Activated CD4-positive, alpha-beta T cell treated with anti-CD3 and anti-CD28 coated beads, Interleukin-2, Interleukin-4, amounts not matched to agents 100 ng/mL and 50 ng/mL, durations not matched to agents 16 hours and 8 hours (primary cell): ENCODE measurements around the gene SEMA6A.
"Not testable (repeated sequence)": the region's sequence is repeated elsewhere in the genome, so short reads cannot be mapped to it uniquely, and the experiment has no call there.

Source experiments
- DNase-seq: peaks from one replicate; pipeline ENCODE4 v3.0.0-alpha.2; 2020; ENCODE audit warnings: low spot score

SEMA6A gene

DNA sequence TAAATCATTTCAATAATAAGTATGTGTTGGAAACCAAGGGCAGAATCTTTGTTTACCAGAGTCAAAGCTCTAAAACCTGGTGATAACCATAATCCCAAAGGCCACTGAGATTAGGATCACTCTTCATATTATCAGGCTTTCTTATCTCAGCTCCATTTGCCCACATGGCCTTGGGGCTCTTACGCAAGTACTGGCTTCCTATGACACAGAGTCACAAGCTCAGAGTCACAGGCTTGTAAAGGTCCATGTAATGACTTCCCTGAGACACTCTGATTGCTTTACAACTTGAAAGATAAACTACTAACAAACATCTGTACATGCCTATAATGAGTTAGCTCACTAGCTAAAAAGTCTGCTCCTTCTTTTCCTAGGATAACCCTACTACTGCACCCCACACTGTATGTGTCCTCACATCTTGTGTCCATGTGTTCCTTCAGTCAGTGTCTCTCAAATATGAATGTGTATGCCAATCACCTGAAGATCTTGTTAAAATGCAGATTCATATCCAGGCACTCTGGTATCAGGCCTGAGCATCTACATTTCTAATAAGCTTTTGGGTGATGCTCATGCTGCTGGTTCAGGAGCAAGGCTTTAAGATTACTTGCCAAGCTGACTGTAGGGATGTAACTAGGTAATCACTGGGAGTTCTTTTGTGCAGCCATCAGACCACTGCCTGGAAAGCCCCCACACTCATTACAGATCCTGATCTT, 28.4 kb downstream of the SEMA6A start:
- DNase-seq, result no peak

DNA sequence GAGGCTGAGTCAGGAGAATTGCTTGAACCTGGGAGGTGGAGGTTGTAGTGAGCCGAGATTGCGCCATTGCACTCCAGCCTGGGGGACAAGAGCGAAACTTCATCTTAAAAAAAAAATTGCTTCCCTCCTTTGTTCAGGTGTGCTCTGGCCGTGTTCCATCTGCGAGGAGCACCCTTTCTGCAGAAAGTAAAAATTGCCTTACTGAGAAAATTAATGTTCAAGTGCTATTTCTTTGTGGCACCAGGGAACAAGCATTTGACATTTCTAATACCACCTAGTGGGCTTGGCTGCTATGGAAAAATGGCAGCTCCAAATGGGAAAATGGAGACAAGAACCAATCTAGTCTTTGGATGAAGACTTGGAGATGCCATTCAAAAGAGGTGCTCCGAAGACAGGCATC, 29.2 kb downstream of the SEMA6A start:
- DNase-seq, result not testable (repeated sequence)

DNA sequence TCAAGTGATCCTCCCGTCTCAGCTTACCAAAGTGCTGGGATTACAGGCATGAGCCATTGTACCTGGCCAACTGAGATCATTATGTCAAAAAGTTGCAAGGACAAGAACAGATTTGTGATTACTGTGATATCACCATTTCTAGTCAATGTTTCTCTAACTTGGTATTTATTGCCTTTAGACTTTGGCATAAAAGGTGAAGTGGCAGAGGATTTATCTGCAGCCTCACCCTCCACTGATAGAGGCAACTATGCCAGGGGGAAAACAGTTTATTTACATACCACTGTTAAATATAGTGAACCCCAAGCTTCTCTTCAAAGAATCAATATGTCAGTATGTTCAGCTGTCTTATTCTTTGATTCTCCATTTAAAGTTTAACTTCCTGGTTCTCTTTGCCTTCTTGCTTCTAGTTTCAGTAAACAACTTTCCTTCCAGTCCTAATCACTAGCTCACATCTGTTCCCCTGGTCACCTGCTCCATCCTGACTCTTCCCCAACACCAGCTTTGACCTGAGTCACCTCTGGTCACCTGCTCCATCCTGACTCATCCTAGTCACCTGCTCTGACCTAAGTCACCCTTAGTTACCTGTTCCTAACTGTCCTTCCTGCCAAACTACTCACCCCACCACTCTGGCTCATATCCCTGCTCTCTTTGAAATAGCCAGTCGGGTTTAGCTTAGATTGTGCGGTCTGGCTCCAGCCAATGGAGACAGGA, 29.9 kb downstream of the SEMA6A start:
- DNase-seq, result no peak

DNA sequence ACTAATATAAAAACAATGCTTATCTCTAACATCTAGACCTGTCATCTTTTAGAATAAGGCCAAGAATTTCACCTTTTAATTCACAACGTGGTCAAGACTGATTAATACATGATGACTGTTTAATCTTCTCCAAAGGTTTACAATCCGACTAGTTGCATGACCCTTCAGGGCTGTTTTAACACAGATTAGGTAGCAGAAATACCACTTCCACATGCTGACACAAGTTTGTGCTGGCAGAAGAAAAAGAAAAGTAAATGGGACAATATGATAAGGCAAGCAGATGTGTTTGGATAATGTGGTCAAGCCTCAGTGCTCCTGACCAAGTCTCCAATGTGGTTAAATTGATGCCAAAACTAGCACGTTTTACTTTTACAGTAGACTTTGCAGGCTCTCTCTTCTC, 31.1 kb downstream of the SEMA6A start:
- DNase-seq, result no peak

DNA sequence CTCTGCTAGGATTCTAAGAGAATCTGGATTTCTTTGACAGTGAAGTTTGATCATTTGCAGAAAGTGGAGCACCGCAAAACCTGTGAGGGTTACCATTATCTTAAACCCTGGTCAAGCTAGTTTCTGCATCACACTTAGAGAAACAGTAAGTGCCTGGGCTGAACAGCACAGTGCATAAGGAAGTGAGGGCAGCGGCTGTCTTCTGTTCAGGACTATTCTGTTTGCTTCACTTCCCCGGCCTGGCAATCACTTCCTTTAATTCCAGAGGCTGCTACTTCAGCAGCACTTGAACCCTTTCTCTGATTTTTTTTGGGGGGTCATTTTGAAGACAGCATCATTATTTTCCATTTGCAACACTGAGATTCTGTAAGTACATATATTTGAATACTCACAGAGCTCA, 32.0 kb downstream of the SEMA6A start:
- DNase-seq, result no peak

DNA sequence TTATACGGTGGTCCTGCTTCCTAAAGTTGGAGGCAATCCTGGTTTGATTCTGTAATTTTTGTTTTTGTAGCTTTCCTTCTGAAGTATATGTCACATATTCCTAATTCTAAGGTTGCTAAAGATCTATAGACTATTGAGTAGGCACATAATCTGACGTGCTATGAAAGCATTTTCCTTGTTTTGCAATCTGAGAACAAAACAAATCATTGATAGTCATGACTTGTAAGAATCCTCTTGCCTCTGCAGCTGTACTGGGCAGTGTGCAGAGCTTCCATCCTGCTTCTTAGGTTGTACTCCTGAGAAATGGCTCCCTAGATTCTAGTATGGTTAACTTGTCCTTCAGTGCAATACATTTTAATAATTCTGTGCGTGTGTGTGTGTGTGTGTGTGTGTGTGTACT, 35.4 kb downstream of the SEMA6A start:
- no peak for DNase-seq

DNA sequence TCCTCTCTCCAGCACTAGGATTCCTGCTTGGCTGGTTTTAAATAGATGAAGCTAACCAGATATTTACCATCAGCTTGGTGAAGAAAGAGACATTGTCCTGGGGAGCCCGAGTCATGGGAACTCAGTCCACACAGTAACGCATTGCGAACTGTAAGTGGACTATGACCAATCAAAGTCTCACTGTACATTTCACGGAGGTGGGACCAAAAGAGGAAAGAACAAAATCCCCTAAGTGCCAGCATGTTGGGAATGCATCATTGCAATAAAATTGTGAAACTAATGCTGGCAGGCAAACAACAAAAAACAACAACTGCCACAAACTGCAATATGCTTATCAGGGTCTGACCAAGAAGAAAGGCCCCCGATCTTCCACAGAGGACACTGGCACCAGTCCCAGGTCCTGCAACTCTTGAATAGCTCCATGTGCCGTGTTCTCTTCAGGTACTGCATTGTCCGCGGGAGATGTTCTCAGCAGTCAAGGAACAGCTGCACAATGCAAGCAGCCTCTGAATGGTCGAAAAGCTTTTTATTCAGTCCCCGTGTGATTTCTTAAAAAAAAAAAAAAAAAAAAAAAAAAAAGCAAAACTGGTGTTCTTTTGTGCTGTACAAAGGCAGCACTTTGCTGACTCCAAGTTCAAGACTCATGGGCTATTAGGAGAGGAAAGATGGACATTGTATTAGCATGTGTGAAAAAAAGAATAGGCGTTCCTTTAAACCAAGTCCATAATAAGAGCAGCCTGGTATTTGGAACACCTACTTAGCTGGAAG, 38.1 kb downstream of the SEMA6A start:
- DNase-seq, result no peak

DNA sequence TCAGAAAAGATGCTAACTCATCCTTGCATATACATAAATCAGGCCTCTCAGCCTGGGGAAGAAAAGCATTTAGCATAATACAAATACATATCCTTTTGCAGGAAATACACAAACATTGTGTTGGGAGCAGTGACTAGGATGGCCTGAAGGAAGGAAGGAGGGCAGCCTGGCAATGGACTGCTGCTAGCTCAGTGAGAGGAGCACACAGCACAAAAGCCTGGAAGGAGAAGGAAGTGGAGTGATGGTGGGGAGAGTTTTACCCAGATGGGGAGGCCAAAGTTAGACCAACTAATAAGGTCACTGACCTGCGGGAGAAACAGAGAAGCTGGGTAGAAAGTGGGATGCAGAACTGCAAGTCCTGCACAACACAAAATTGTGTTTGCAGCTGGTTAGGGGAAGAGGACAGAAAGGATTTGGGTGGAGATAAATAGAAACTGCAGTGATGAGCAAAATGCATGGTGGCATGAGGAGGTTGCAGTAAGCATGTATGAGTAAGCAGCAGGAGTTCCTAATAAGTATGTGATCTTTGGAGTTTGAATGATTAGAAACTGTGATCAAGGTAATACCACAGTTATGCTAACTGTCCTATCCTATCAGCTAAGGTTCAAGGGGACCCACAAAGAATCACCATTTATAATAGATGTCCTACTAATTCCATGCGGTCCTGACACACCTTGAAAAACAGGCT, 39.5 kb downstream of the SEMA6A start:
- no peak for DNase-seq

DNA sequence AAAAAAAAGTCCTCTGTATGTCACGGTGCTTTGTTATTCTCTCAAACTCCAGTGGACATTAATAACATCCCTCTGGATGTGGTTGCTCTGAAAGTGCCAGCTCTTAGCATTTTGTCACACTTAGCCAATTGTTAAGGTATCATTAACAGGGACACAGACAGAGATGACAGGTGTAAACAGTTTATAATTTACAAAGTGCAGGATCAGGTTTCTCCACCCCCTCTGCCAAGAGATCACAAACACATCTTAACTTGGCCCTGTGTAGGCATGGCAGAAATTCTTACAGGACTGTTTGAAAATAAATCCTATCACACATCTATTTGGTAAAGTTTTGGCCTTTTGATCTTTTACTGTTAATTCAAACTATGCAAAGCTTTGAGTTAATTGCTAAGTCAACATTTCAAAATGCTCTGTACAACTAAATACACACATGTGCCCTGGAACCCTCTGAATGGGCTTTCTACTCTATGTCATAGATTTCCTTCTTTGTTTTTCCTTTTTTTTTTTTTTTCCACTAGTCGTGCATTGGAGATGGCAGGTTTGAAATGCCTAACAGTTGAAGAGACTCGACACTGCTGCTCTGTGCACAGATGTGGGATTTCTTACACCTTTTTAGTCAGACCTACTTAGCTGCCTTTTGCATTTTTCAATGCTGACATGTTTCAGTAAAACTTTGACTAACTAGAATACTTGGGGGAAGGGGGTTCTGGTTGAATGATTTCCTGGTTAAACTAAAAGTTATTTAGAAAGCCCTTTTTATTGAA, 41.7 kb downstream of the SEMA6A start:
- no peak for DNase-seq

DNA sequence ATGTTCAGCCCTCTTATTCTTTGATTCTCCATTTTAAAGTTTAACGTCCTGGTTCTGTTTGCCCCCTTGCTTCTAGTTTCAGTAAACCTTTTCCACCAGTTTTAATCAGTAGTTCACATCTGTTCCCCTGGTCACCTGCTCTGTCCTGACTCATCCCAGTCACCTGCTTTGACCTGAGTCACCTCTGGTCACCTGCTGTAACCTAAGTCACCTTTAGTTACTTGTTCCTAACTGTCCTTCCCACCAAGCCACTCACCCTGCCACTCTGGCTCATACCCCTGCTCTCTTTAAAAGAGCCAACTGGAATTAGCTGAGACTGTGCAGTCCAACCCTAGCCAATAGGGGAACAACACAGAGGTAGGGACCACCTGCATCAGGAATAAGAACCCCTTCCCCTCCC, 43.0 kb downstream of the SEMA6A start:
- no peak for DNase-seq

DNA sequence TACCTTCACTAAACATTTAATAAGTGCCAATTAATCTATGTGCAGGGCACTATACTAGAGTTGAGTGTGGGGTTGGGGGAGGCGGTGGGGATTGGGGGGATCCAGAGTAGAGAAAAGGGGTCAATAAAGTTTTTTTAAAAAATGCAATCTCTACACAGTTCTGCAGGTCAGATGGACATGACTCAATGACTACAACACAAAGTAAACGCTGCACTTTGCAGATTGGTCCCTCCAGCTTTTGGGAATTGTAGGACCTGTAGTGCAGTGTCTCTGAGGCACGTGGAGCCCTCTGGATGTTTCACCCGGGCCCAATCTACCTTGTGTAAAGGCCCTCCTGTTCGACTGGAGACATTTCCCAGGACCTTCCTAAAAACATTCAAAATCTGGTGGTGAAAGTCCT, 43.5 kb downstream of the SEMA6A start:
- no peak for DNase-seq

DNA sequence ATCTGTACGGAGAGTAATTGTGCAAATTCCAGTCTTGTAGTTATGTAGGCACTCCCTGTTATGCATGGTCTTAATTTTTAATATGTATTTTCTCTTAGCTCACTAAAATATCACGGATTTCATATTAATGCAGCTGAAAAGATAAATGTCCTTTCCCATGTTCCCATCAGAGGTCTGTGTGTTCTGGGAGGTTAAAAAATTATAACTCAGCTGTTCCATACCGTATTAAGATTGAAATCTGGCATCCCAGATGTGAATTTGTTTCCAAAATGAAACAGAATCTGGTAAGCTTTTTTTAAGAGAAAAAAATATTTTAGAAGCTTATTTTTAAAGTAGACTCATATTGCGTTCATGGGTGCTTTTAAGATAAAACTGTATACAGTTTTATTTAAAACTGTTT, 44.3 kb downstream of the SEMA6A start:
- DNase-seq, result no peak

DNA sequence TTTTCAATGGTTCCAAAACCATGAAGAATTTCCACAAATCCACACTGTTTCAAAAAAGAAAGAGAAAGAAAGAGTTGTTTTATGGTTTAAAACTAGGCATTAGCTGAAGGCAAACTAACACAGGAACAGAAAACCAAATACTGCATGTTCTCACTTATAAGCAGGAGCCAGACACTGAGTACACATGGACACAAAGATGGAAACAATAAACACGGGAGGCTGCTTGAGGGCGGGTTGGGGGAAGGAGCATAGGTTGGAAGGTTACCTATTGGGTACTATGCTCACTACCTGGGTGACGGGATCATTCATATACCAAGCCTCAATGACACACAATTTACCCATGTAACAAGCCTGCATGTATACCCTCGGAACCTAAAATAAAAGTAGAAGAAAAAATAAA, 45.0 kb downstream of the SEMA6A start:
- no peak for DNase-seq

DNA sequence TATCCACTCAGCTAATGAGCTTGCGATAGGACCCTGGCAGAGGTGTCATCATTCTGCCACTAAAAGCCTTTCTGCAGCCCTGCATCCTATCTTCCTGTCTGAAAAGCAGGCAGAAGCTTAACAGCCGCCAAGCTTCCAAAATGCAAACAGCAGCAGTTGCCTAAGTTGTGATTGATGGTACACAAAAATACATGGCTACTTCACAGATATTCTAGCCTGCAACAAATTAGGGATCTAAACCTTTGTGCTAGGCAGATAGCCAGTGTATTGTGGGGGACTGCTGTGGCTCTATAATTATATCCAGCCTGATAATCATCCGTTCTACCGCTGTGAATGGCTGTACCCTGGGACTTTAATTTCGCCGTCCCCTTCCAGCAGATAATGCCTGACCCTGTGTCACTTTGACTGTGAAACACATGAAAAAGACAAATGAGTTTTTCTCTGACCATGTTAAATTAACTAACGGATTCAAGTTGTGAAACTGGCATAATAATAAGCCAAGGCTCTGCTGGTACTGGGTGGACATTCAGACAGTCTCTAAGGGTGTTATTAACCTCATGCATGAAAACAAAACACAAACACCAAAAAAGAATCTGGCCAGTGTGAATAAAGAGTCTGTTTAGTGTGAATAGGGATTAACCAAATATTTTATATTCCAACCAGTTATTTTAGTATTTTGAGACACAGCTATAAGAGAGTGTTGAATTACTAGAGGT, 45.9 kb downstream of the SEMA6A start:
- DNase-seq, result no peak

DNA sequence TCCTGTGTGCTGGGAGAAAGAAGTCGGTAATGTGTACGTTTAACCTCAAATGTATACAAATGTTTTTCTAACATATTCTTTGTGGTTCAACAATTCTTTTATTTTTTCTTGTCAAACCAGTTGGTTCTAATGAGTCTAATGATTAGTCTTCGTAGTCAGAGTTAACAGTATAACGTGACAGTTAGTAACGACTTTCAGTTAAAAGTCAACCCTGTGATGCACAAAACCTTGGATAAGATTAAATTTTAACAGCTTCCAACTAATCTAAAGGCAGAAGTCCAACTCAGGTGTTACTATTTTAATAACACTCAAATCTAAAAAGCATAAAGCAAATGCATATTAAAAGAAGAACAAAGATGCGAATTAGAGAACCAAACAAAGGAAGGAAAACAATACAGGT, 47.0 kb downstream of the SEMA6A start:
- DNase-seq, result no peak

DNA sequence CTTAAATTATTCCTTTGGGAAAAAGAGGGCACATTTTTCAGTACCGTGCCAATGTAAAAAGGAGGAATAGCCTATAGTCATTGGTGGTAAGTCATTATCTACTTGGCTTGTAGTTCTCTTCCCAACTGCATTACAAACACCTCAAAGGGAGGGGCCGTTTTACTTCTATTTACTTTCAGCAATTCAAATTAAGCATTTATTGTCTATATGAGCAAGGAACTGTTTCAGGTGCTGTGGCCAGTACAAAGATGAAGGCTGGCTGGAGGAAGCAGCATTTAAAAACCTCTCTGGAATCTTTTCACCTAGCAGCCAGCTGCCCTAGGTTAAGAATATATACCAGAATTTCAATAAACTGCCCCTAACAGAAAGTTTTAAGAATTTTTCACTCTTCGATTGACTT, 48.9 kb downstream of the SEMA6A start:
- DNase-seq, result no peak

DNA sequence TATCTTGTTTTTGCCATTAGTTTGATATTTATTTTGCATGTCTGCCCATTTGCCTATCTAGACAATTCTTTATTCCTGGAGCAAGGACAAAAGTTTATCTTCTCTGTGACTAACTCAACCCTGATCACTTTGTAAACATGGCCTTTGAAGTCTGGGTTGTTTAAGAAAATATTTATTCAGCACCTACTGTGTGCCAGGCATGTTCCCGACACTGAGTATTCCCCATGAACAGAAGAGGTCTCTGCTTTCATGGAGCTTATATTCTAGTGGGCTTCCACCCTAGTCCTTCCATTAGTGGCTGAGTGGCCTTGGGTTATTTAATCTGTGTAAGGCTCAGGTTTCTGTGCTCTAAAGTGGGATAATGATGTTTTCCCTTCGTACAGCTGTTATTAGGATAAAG, 49.7 kb downstream of the SEMA6A start:
- no peak for DNase-seq

DNA sequence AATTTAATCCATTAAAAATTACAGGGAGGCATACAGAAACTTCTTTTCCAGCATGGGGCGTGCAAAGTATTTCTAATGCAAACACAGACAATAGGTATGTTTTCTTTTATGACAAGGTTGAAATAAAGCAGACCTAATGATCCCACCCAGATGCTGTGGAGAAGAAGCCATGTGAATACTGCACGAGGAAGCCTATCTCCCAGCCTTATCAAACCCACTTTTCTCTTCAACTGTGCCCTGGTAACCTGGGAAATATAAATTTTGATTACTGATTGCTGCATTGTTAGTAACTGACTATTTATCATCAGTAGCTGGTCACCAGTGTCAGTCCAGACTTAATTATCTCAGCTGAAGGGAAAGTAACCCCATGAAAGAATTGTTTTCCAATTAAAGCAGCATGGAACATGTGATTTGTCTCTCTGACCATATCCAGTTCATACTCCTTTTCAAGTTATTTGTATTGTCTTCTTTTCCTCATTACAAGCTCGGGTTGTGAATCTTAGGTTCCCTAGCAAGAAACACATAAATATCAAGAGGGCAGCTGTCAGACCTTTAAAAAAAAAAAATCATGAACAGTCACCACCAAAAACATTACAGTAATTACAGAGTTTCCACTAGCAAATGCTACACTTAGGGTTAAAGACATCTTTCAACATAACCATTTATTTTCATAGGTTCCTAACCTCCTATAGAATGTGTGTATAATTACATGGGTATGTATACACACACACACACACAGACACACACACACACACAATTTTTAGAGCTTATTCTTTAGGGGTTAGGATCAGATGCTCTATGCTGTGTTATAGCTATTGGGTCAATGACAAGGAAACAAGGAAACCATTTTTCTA, 50.3 kb downstream of the SEMA6A start:
- no peak for DNase-seq

DNA sequence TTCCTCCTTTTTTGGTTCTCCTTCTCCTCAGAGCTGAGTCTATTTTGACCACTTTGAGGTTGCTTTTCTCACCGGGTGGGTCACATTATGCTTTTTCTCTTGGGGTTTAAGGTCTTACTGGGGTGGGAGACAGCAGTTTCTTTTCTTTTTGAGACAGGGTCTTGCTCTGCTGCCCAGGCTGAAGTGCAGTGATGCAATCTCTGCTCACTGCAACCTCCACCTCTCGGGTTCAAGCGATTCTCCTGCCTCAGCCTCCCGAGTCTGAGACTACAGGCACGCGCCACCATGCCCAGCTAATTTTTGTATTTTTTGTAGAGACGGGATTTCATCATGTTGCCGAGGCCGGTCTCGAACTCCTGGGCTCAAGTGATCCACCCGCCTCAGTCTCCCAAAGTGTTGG, 51.4 kb downstream of the SEMA6A start:
- DNase-seq, result not testable (repeated sequence)
